ENCODE data around the gene VAMP5. TPM values are rescaled to one million over a fixed set of nuclear protein-coding genes. Genes with fewer than 3 reads are reported as not detected.
A peak's percentile ranks its signal among the peaks of the same experiment; 100 is the strongest.

The VAMP5 gene
- total RNA-seq, 1 donor from 2014 or later = 4.2 TPM

GRCh38 chr2:85575739-85576138 lies 8.5 kb upstream of the VAMP5 start:
- no peak for DNase-seq (ENCODE audit: low spot score, unreplicated experiment)
- peaks cover 3% of the 10 kb centered on the region for H3K36me3 Mint-ChIP-seq (ENCODE audit: insufficient read depth)
- no peak for TF ChIP-seq CTCF (IDR thresholded peaks at IDR 0.05; ENCODE audit: unreplicated experiment)
- no peak overlapping the region for H3K4me3 Mint-ChIP-seq (ENCODE audit: low read depth)
- no peaks in the 10 kb centered on the region for H3K9me3 Mint-ChIP-seq (ENCODE audit: low read depth)
- H3K27ac Mint-ChIP-seq = no peak overlapping the region
- peaks cover 4% of the 10 kb centered on the region for H3K27me3 Mint-ChIP-seq
- peaks cover 27% of the 10 kb centered on the region for H3K4me1 Mint-ChIP-seq (ENCODE audit: low read depth)

- Mint-ChIP-seq H3K27me3 (no peaks in the 10 kb centered on the region), H3K27ac (peak overlapping the region; percentile 96), H3K36me3 (ENCODE audit: insufficient read depth) (peaks cover 9% of the 10 kb centered on the region), H3K9me3 (ENCODE audit: low read depth) (no peaks in the 10 kb centered on the region), H3K4me1 (ENCODE audit: low read depth) (peaks cover 27% of the 10 kb centered on the region), H3K4me3 (ENCODE audit: low read depth) (peak overlapping the region; percentile 86)
- DNase-seq (ENCODE audit: low spot score, unreplicated experiment) = no peak
- no peak for TF ChIP-seq CTCF (IDR thresholded peaks at IDR 0.05; ENCODE audit: unreplicated experiment)
Measured at GRCh38 chr2:85577063-85577385, 7.2 kb upstream of the VAMP5 start.

GRCh38 chr2:85577386-85578242 lies 6.6 kb upstream of the VAMP5 start, which contains the start of gene VAMP8:
VAMP8 (plus strand) TSS chr2:85577586; CDS start chr2:85577647, 61 bp downstream.
- Mint-ChIP-seq H3K27ac (peak within 1 kb of the TSS; percentile 96), H3K4me1 (ENCODE audit: low read depth) (peaks cover 27% of the 10 kb centered on the region), H3K9me3 (ENCODE audit: low read depth) (no peaks in the 10 kb centered on the region), H3K27me3 (no peaks in the 10 kb centered on the region), H3K36me3 (ENCODE audit: insufficient read depth) (peaks cover 12% of the 10 kb centered on the region), H3K4me3 (ENCODE audit: low read depth) (peak within 1 kb of the TSS; percentile 86)
- DNase-seq (ENCODE audit: low spot score, unreplicated experiment) = no peak
- TF ChIP-seq CTCF (IDR thresholded peaks at IDR 0.05; ENCODE audit: unreplicated experiment) = no peak

- no peak for DNase-seq (ENCODE audit: low spot score, unreplicated experiment)
- Mint-ChIP-seq H3K27ac (peak overlapping the region; percentile 96), H3K9me3 (ENCODE audit: low read depth) (no peaks in the 10 kb centered on the region), H3K4me1 (ENCODE audit: low read depth) (peaks cover 27% of the 10 kb centered on the region), H3K36me3 (ENCODE audit: insufficient read depth) (peaks cover 14% of the 10 kb centered on the region), H3K27me3 (no peaks in the 10 kb centered on the region), H3K4me3 (ENCODE audit: low read depth) (peak overlapping the region; percentile 86)
- no peak for TF ChIP-seq CTCF (IDR thresholded peaks at IDR 0.05; ENCODE audit: unreplicated experiment)
Measured at GRCh38 chr2:85578243-85579180, 5.7 kb upstream of the VAMP5 start.

GRCh38 chr2:85579266-85579935 lies 4.8 kb upstream of the VAMP5 start:
- no peaks in the 10 kb centered on the region for H3K27me3 Mint-ChIP-seq
- no peak overlapping the region for H3K27ac Mint-ChIP-seq
- peak overlapping the region; percentile 86 for H3K4me3 Mint-ChIP-seq (ENCODE audit: low read depth)
- TF ChIP-seq CTCF (IDR thresholded peaks at IDR 0.05; ENCODE audit: unreplicated experiment) = no peak
- no peaks in the 10 kb centered on the region for H3K9me3 Mint-ChIP-seq (ENCODE audit: low read depth)
- H3K36me3 Mint-ChIP-seq (ENCODE audit: insufficient read depth) = peaks cover 15% of the 10 kb centered on the region
- H3K4me1 Mint-ChIP-seq (ENCODE audit: low read depth) = peaks cover 27% of the 10 kb centered on the region
- DNase-seq (ENCODE audit: low spot score, unreplicated experiment) = no peak

Measured in progenitor cell of endocrine pancreas (in vitro differentiated cells).